Measurements from ENCODE around the gene TCF23. TPM values are rescaled to one million over a fixed set of nuclear protein-coding genes. Genes with fewer than 3 reads are reported as not detected.
A peak's percentile ranks its signal among the peaks of the same experiment; 100 is the strongest.

The TCF23 gene
- total RNA-seq, 1 experiment from 2014 or later = 0.03 TPM

- H3K4me1 ChIP-seq (ENCODE audit: control insufficient read depth, insufficient read depth, low read length) = no peaks in the 10 kb centered on the region
- ATAC-seq (peak; percentile 26; the same call in 1 of the 2 replicates), DNase-seq (ENCODE audit: low read depth, low spot score) (no peak)
- TF ChIP-seq SIN3A (IDR thresholded peaks at IDR 0.05; ENCODE audit: borderline replicate concordance, insufficient read depth, low read depth, low read length) (no peak), CTCF (IDR thresholded peaks at IDR 0.05) (no peak), TCF7L2 (IDR thresholded peaks at IDR 0.05; ENCODE audit: low read depth, low read length) (no peak), REST (IDR thresholded peaks at IDR 0.05; ENCODE audit: insufficient read depth in 1 of 2, low read depth in 2 of 2, low read length in 1 of 2) (no peak), POLR2AphosphoS5 (IDR thresholded peaks at IDR 0.05; ENCODE audit: low read depth, low read length) (no peak)
- BruUV-seq (replicated peaks) = no TSS peak
- CTCF ChIA-PET = interaction anchor here (0.6 kb wide), 1 partner anchor 13 kb away, joined by 5 read pairs; no protein-coding TSS in a partner anchor
- no peak overlapping the region for H3K4me3 ChIP-seq (ENCODE audit: low read depth in 2 of 2, low read length in 2 of 2)
- no peaks in the 10 kb centered on the region for H3K27me3 ChIP-seq (ENCODE audit: control insufficient read depth, insufficient read depth, low read length)
- POLR2A ChIA-PET = interaction anchor here (0.5 kb wide), 1 partner anchor 33 kb away, joined by 4 read pairs; no protein-coding TSS in a partner anchor
- no peaks in the 10 kb centered on the region for H3K9me3 ChIP-seq (ENCODE audit: control insufficient read depth, insufficient read depth, low read depth, low read length)
- no peaks in the 10 kb centered on the region for H3K36me3 ChIP-seq (ENCODE audit: control insufficient read depth, insufficient read depth, low read length)
- in situ Hi-C loops (cut with HindIII; ENCODE audit: low pct_unique_long_range_greater_than_20kb, low sequenced_read_pairs) = no loop called here
- H3K27ac ChIP-seq (ENCODE audit: low read length) = no peak overlapping the region
- intact Hi-C loops (cut with micrococcal nuclease; ENCODE audit: unreplicated experiment) = no loop called here
Measured at GRCh38 chr2:27149570-27150405, 984 bp downstream of the TCF23 start.

- no peaks in the 10 kb centered on the region for H3K27me3 ChIP-seq (ENCODE audit: control insufficient read depth, insufficient read depth, low read length)
- H3K36me3 ChIP-seq (ENCODE audit: control insufficient read depth, insufficient read depth, low read length) = no peaks in the 10 kb centered on the region
- intact Hi-C loops (cut with micrococcal nuclease; ENCODE audit: unreplicated experiment) (no loop called here), in situ Hi-C loops (cut with HindIII; ENCODE audit: low pct_unique_long_range_greater_than_20kb, low sequenced_read_pairs) (no loop called here)
- ChIA-PET POLR2A (no interaction called here), CTCF (interaction anchor here (1.0 kb wide), 1 partner anchor 19 kb away, joined by 4 read pairs; no protein-coding TSS in a partner anchor)
- no peaks in the 10 kb centered on the region for H3K4me1 ChIP-seq (ENCODE audit: control insufficient read depth, insufficient read depth, low read length)
- DNase-seq (ENCODE audit: low read depth, low spot score) (no peak), ATAC-seq (no peak)
- H3K27ac ChIP-seq (ENCODE audit: low read length) = no peak overlapping the region
- no peaks in the 10 kb centered on the region for H3K9me3 ChIP-seq (ENCODE audit: control insufficient read depth, insufficient read depth, low read depth, low read length)
- no peak overlapping the region for H3K4me3 ChIP-seq (ENCODE audit: low read depth in 2 of 2, low read length in 2 of 2)
- BruUV-seq (replicated peaks) = no TSS peak
- TF ChIP-seq SIN3A (IDR thresholded peaks at IDR 0.05; ENCODE audit: borderline replicate concordance, insufficient read depth, low read depth, low read length) = no peak
- no peak for TF ChIP-seq CTCF (IDR thresholded peaks at IDR 0.05)
- TF ChIP-seq REST (IDR thresholded peaks at IDR 0.05; ENCODE audit: insufficient read depth in 1 of 2, low read depth in 2 of 2, low read length in 1 of 2) = no peak
Measured at GRCh38 chr2:27150639-27151230, 1.9 kb downstream of the TCF23 start.
